Measurements from ENCODE around the gene ATAD1. TPM values are rescaled to one million over a fixed set of nuclear protein-coding genes. Genes with fewer than 3 reads are reported as not detected.

ATAD1 gene
- total and polyA plus RNA-seq, 2 of the 4 experiments (the other 2 are of a cell fraction), result 12.7 to 21.9 TPM

GRCh38 chr10:87705339-87705738 is 112.7 kb downstream of the ATAD1 start:
- Histone ChIP-seq H2AFZ (replicated peaks; ENCODE audit: low read length, poor library complexity) (no peak overlapping the region), H2BK5ac (ENCODE audit: low read depth, low read length, poor library complexity, severe bottlenecking) (peak overlapping the region; percentile 31), H3K4me2 (ENCODE audit: low read depth, low read length) (no peak overlapping the region), H2AK9ac (replicated peaks; ENCODE audit: low read depth, low read length, poor library complexity) (no peak overlapping the region), H3K4me1 (ENCODE audit: control insufficient read depth, insufficient read depth, low read length) (peaks cover 8% of the 10 kb centered on the region), H3K36me3 (ENCODE audit: control insufficient read depth, insufficient read depth, low read length) (peaks cover 10% of the 10 kb centered on the region; the same call in 1 of the 2 replicates), H2AK5ac (ENCODE audit: low read depth, low read length) (no peak overlapping the region), H3K9me1 (ENCODE audit: insufficient read depth, low read length) (peaks cover 11% of the 10 kb centered on the region), H3K14ac (replicated peaks; ENCODE audit: low read depth, low read length) (no peak overlapping the region), H4K8ac (ENCODE audit: low read depth in 2 of 2, low read length in 2 of 2) (no peak overlapping the region), H4K5ac (ENCODE audit: low read depth, low read length) (no peak overlapping the region), H3K79me1 (ENCODE audit: low read depth in 1 of 2, low read length in 2 of 2) (peaks cover 37 to 50% of the 10 kb centered on the region in 2 experiments), H3K4ac (ENCODE audit: low read depth, low read length) (no peak overlapping the region), H4K91ac (ENCODE audit: insufficient read depth, low read depth, low read length) (no peak overlapping the region), H3K27ac (ENCODE audit: insufficient read depth, low read length) (no peak overlapping the region), H3K56ac (ENCODE audit: extremely low read depth, insufficient read depth, low read length) (no peak overlapping the region), H3K9me3 (ENCODE audit: control insufficient read depth, insufficient read depth, low read length) (no peaks in the 10 kb centered on the region), H2BK20ac (ENCODE audit: low read depth, low read length) (no peak overlapping the region), H3K18ac (ENCODE audit: low read depth, low read length) (no peak overlapping the region; the same call in 1 of the 2 replicates), H4K20me1 (ENCODE audit: insufficient read depth, low read length) (no peaks in the 10 kb centered on the region; the same call in 1 of the 2 replicates), H2BK15ac (ENCODE audit: low read depth, low read length) (no peak overlapping the region), H3K4me3 (ENCODE audit: insufficient read depth, low read depth, low read length) (no peak overlapping the region), H2BK120ac (ENCODE audit: low read depth, low read length) (no peak overlapping the region), H3K23ac (ENCODE audit: low read depth, low read length) (no peak overlapping the region), H3K9ac (ENCODE audit: low read depth, low read length) (no peak overlapping the region), H3K27me3 (ENCODE audit: control insufficient read depth, insufficient read depth, low read length) (no peaks in the 10 kb centered on the region)
- CTCF ChIA-PET, result no interaction called here
- ATAC-seq (ENCODE audit: low read depth), result peak; percentile 30
- POLR2A ChIA-PET (ENCODE audit: unreplicated experiment), result no interaction called here
- intact Hi-C loops (cut with micrococcal nuclease) (loop anchor here (5.0 kb wide), 1 partner anchor 43 kb away; no protein-coding TSS in a partner anchor), dilution Hi-C loops (cut with HindIII; ENCODE audit: low sequenced_read_pairs, unreplicated experiment) (no loop called here), in situ Hi-C loops (cut with MboI; ENCODE audit: low sequenced_read_pairs) (no loop called here)
- TF ChIP-seq RFX5 (IDR thresholded peaks at IDR 0.05; ENCODE audit: low read depth, low read length), result no peak
- TF ChIP-seq MXI1 (IDR thresholded peaks at IDR 0.05; ENCODE audit: borderline replicate concordance, low read depth, low read length), result no peak
- no peak for TF ChIP-seq POLR2A (IDR thresholded peaks at IDR 0.05; ENCODE audit: low read depth, low read length)
- no peak for TF ChIP-seq ELK1 (IDR thresholded peaks at IDR 0.05; ENCODE audit: borderline replicate concordance, low read depth, low read length)
- TF ChIP-seq MAZ (IDR thresholded peaks at IDR 0.05; ENCODE audit: borderline replicate concordance, low read depth, low read length), result no peak
- TF ChIP-seq CHD1 (IDR thresholded peaks at IDR 0.05; ENCODE audit: low read depth, low read length), result no peak
- TF ChIP-seq MAFK (IDR thresholded peaks at IDR 0.05; ENCODE audit: low read depth, low read length), result peak; percentile 90
- peak; percentile 97 for TF ChIP-seq NFE2L2 (IDR thresholded peaks at IDR 0.05; ENCODE audit: low read depth, low read length)
- no peak for TF ChIP-seq FOS (IDR thresholded peaks at IDR 0.05; ENCODE audit: low read depth, low read length)
- no peak for TF ChIP-seq USF2 (IDR thresholded peaks at IDR 0.05; ENCODE audit: low read depth, low read length)
- no peak for TF ChIP-seq CTCF (conservative IDR thresholded peaks at IDR 0.05; ENCODE audit: low read depth, low read length)
- TF ChIP-seq RAD21 (IDR thresholded peaks at IDR 0.05; ENCODE audit: low read length), result no peak
- TF ChIP-seq RCOR1 (IDR thresholded peaks at IDR 0.05; ENCODE audit: insufficient replicate concordance, low read length), result no peak
- TF ChIP-seq BHLHE40 (IDR thresholded peaks at IDR 0.05; ENCODE audit: low read depth, low read length), result no peak
- no peak for TF ChIP-seq CEBPB (IDR thresholded peaks at IDR 0.05; ENCODE audit: low read depth, low read length)
- TF ChIP-seq SMC3 (IDR thresholded peaks at IDR 0.05; ENCODE audit: low read depth, low read length), result no peak
- peak; percentile 44 for DNase-seq
- no TSS peak for BruUV-seq (replicated peaks)

Data from IMR-90 (cell line).